Activated CD4-positive, CD25-positive, alpha-beta regulatory T cell (primary cell): ENCODE data around the gene CFAP77.

Experiments
- DNase-seq, 4 experiments: peaks; one replicate each; lab custom pipeline; 2025; lab: John Stamatoyannopoulos, UW

Gene CFAP77

GRCh38 chr9:132489536-132489935 is 79.5 kb downstream of the CFAP77 start:
- DNase-seq: no peak

- no peak for DNase-seq
Measured at GRCh38 chr9:132494857-132495256, 84.8 kb downstream of the CFAP77 start.

GRCh38 chr9:132497731-132498130 is 87.7 kb downstream of the CFAP77 start:
- no peak for DNase-seq

- DNase-seq: no peak
Measured at GRCh38 chr9:132498531-132499210, 88.7 kb downstream of the CFAP77 start.

- DNase-seq: no peak
Measured at GRCh38 chr9:132499251-132499650, 89.2 kb downstream of the CFAP77 start.

GRCh38 chr9:132500193-132500592 is 90.2 kb downstream of the CFAP77 start:
- DNase-seq: no peak

GRCh38 chr9:132502480-132502879 is 92.5 kb downstream of the CFAP77 start:
- no peak for DNase-seq

- no peak for DNase-seq
Measured at GRCh38 chr9:132503116-132503515, 93.1 kb downstream of the CFAP77 start.

GRCh38 chr9:132504488-132504887 is 94.5 kb downstream of the CFAP77 start:
- DNase-seq: no peak

- DNase-seq: no peak
Measured at GRCh38 chr9:132505991-132506655, 96.1 kb downstream of the CFAP77 start.

GRCh38 chr9:132506977-132507669 is 97.1 kb downstream of the CFAP77 start:
- no peak for DNase-seq

- DNase-seq: peak; percentile 17 to 46 (median 30)
Measured at GRCh38 chr9:132507670-132508469, 97.9 kb downstream of the CFAP77 start.

- no peak for DNase-seq
Measured at GRCh38 chr9:132509928-132510874, 100.2 kb downstream of the CFAP77 start.

- DNase-seq: no peak
Measured at GRCh38 chr9:132511191-132511999, 101.4 kb downstream of the CFAP77 start.

GRCh38 chr9:132513416-132513815 is 103.4 kb downstream of the CFAP77 start:
- no peak for DNase-seq

GRCh38 chr9:132514011-132514744 is 104.2 kb downstream of the CFAP77 start:
- no peak for DNase-seq

GRCh38 chr9:132514821-132515220 is 104.8 kb downstream of the CFAP77 start:
- no peak for DNase-seq

- no peak for DNase-seq
Measured at GRCh38 chr9:132516301-132516700, 106.3 kb downstream of the CFAP77 start.

- no peak for DNase-seq
Measured at GRCh38 chr9:132516911-132517310, 106.9 kb downstream of the CFAP77 start.
